A549 (cell line): ENCODE measurements around the gene SLC25A40.

ENCODE experiments used
- ATOH8 ChIP-seq: fragments of 250-450 bp; sonication (Bioruptor Pico); IDR thresholded peaks from 2 replicates; pipeline ENCODE4 v1.5.0; 2020; ENCODE audit warnings: low read depth, mild to moderate bottlenecking, moderate library complexity
- CHD4 ChIP-seq: fragments of 200-600 bp; sonication (generic); IDR thresholded peaks from 2 replicates; pipeline ENCODE4 v1.6.1; 2016; ENCODE audit warnings: antibody characterized with exemption, mild to moderate bottlenecking, borderline replicate concordance
- CTCF ChIP-seq: fragments of >200 bp; sonication (Bioruptor Twin); formaldehyde crosslinking; IDR thresholded peaks from 3 replicates; pipeline ENCODE4 v1.5.1; 2016
- ELK1 ChIP-seq: fragments of 150-350 bp; IDR thresholded peaks from 2 replicates; pipeline ENCODE4 v1.6.1; 2014; ENCODE audit warnings: low read depth, mild to moderate bottlenecking, low read length
- EP300 ChIP-seq, 2 experiments: fragments of >200 bp; sonication (Bioruptor Twin); formaldehyde crosslinking; IDR thresholded peaks; 2 replicates in 1 of 2; 3 replicates in 1 of 2; pipeline ENCODE4 v1.6.1; 2016 to 2017
- FOXS1 ChIP-seq: fragments of 250-450 bp; sonication (Bioruptor Pico); IDR thresholded peaks from 2 replicates; pipeline ENCODE4 v1.5.0; 2020; ENCODE audit warnings: mild to moderate bottlenecking, moderate library complexity
- MAFK ChIP-seq: fragments of 450-650 bp; IDR thresholded peaks from 2 replicates; pipeline ENCODE4 v1.6.1; 2014; ENCODE audit not compliant: partially characterized antibody
- MYC ChIP-seq: IDR thresholded peaks from 2 replicates; pipeline ENCODE4 v1.6.1; 2012; ENCODE audit warnings: mild to moderate bottlenecking, inconsistent platforms, low read length, improper control_type of control experiment, borderline replicate concordance
- NPAS2 ChIP-seq: fragments of 250-450 bp; sonication (Bioruptor Pico); IDR thresholded peaks from 2 replicates; pipeline ENCODE4 v1.8.0; 2022; ENCODE audit warnings: mild to moderate bottlenecking, moderate library complexity, borderline replicate concordance
- NR3C1 ChIP-seq: fragments of >200 bp; sonication (Bioruptor Twin); formaldehyde crosslinking; IDR thresholded peaks from 3 replicates; pipeline ENCODE4 v1.6.1; 2017
- POLR2A ChIP-seq: IDR thresholded peaks from 2 replicates; pipeline ENCODE4 v1.6.1; 2012; ENCODE audit warnings: mild to moderate bottlenecking, low read length
- RFX5 ChIP-seq: fragments of 450-650 bp; IDR thresholded peaks from 2 replicates; pipeline ENCODE4 v1.7.1; 2014; ENCODE audit warnings: antibody characterized with exemption, mild to moderate bottlenecking, moderate library complexity
- ZFP36 ChIP-seq: fragments of 450-650 bp; IDR thresholded peaks from 2 replicates; pipeline ENCODE4 v1.6.1; 2014; ENCODE audit warnings: borderline replicate concordance; ENCODE audit not compliant: partially characterized antibody

- TF ChIP-seq ZFP36 (no peak), MYC (no peak), CTCF (no peak), EP300 (IDR thresholded peaks at IDR 0.05) (no peak), ATOH8 (CRISPR knock-in tag) (no peak), NPAS2 (CRISPR knock-in tag) (no peak), CHD4 (no peak), FOXS1 (CRISPR knock-in tag) (no peak), NR3C1 (no peak), ELK1 (no peak), POLR2A (no peak), RFX5 (no peak), MAFK (no peak)
Measured at GRCh38 chr7:87875151-87876039, 765 bp downstream of the SLC25A40 start.
